ENCODE data around the gene NLRP3.
"Not testable (repeated sequence)": the region's sequence is repeated elsewhere in the genome, so short reads cannot be mapped to it uniquely, and the experiment has no call there.

The NLRP3 gene

DNA sequence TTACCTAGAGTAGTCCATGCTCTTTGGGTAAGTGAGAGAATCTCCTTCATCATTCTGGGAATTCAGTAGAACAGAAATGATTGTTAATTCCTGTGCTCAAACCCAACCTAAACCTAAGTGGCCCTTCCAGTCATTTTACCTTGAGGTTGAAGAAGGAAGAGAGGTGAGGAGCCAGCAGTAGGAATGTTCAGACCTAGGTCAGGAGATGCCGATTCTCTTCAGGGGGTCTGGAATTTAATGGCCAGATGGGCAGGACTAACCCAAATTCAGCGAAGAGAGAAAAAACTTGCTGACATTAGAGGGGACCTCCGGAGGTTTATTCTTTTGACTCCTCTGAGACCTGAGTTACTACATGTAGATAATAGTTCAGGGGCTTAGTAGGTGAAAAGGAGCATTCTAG lies 58.4 kb downstream of the NLRP3 start (continued):
- TF ChIP-seq, protein P1, sequence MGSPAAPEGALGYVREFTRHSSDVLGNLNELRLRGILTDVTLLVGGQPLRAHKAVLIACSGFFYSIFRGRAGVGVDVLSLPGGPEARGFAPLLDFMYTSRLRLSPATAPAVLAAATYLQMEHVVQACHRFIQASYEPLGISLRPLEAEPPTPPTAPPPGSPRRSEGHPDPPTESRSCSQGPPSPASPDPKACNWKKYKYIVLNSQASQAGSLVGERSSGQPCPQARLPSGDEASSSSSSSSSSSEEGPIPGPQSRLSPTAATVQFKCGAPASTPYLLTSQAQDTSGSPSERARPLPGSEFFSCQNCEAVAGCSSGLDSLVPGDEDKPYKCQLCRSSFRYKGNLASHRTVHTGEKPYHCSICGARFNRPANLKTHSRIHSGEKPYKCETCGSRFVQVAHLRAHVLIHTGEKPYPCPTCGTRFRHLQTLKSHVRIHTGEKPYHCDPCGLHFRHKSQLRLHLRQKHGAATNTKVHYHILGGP (tag by site-specific recombination; IDR thresholded peaks at IDR 0.05) = no peak
- TF ChIP-seq, protein P2, sequence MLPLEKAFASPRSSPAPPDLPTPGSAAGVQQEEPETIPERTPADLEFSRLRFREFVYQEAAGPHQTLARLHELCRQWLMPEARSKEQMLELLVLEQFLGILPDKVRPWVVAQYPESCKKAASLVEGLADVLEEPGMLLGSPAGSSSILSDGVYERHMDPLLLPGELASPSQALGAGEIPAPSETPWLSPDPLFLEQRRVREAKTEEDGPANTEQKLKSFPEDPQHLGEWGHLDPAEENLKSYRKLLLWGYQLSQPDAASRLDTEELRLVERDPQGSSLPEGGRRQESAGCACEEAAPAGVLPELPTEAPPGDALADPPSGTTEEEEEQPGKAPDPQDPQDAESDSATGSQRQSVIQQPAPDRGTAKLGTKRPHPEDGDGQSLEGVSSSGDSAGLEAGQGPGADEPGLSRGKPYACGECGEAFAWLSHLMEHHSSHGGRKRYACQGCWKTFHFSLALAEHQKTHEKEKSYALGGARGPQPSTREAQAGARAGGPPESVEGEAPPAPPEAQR (tag by site-specific recombination; IDR thresholded peaks at IDR 0.05) = no peak
- no peak for TF ChIP-seq ZNF664 (tag by site-specific recombination; IDR thresholded peaks at IDR 0.05)
- no peak for TF ChIP-seq ZFP41 (tag by site-specific recombination; IDR thresholded peaks at IDR 0.05; ENCODE audit: borderline replicate concordance)

DNA sequence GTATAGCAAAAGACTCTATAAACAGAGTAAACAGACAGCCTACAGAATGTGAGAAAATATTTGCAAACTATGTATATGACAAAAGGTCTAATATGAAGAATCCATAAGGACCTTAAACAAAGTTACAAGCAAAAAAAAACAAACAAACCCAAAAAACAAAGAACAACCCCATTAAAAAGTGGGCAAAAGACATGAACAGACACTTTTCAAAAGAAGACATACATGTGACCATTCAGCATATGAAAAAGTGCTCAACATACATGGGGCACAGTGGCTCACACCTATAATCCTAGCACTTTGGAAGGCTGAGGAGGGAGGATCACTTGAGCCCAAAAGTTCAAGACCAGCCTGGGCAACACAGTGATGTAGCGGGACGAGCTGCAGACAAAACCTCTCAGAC lies 59.8 kb downstream of the NLRP3 start:
- CTCF ChIA-PET = no interaction called here
- Histone ChIP-seq H3K36me3 (ENCODE audit: control insufficient read depth in 2 of 2, insufficient read depth in 1 of 2, low read length in 2 of 2) (no peaks in the 10 kb centered on the region), H3K4me1 (ENCODE audit: control insufficient read depth, insufficient read depth, low read length) (no peaks in the 10 kb centered on the region), H3K9me3 (ENCODE audit: control insufficient read depth, insufficient read depth, low read depth, low read length) (no peaks in the 10 kb centered on the region), H3K4me3 (ENCODE audit: low read depth, low read length) (no peak overlapping the region), H3K27ac (ENCODE audit: extremely low read depth, low read depth, low read length) (no peak overlapping the region)
- POLR2A ChIA-PET = no interaction called here
- TF ChIP-seq, protein P3, sequence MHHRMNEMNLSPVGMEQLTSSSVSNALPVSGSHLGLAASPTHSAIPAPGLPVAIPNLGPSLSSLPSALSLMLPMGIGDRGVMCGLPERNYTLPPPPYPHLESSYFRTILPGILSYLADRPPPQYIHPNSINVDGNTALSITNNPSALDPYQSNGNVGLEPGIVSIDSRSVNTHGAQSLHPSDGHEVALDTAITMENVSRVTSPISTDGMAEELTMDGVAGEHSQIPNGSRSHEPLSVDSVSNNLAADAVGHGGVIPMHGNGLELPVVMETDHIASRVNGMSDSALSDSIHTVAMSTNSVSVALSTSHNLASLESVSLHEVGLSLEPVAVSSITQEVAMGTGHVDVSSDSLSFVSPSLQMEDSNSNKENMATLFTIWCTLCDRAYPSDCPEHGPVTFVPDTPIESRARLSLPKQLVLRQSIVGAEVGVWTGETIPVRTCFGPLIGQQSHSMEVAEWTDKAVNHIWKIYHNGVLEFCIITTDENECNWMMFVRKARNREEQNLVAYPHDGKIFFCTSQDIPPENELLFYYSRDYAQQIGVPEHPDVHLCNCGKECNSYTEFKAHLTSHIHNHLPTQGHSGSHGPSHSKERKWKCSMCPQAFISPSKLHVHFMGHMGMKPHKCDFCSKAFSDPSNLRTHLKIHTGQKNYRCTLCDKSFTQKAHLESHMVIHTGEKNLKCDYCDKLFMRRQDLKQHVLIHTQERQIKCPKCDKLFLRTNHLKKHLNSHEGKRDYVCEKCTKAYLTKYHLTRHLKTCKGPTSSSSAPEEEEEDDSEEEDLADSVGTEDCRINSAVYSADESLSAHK (tag by site-specific recombination; IDR thresholded peaks at IDR 0.05) = no peak
- TF ChIP-seq OSR2 (tag by site-specific recombination; IDR thresholded peaks at IDR 0.05) = no peak
- TF ChIP-seq ZNF626 (tag by site-specific recombination; IDR thresholded peaks at IDR 0.05) = no peak
- no peak for TF ChIP-seq ZNF394 (tag by site-specific recombination; IDR thresholded peaks at IDR 0.05; ENCODE audit: borderline replicate concordance)
- TF ChIP-seq, protein P4, sequence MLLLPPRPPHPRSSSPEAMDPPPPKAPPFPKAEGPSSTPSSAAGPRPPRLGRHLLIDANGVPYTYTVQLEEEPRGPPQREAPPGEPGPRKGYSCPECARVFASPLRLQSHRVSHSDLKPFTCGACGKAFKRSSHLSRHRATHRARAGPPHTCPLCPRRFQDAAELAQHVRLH (tag by site-specific recombination; IDR thresholded peaks at IDR 0.05) = no peak
- no peak for TF ChIP-seq ZNF174 (tag by site-specific recombination; IDR thresholded peaks at IDR 0.05)
- no peak for TF ChIP-seq ZNF423 (tag by site-specific recombination; IDR thresholded peaks at IDR 0.05)
- no peak for TF ChIP-seq ZNF548 (tag by site-specific recombination; IDR thresholded peaks at IDR 0.05)
- no peak for TF ChIP-seq SCRT1 (tag by site-specific recombination; IDR thresholded peaks at IDR 0.05; ENCODE audit: borderline replicate concordance)
- TF ChIP-seq ZNF600 (tag by site-specific recombination; IDR thresholded peaks at IDR 0.05) = no peak
- TF ChIP-seq, protein P5, sequence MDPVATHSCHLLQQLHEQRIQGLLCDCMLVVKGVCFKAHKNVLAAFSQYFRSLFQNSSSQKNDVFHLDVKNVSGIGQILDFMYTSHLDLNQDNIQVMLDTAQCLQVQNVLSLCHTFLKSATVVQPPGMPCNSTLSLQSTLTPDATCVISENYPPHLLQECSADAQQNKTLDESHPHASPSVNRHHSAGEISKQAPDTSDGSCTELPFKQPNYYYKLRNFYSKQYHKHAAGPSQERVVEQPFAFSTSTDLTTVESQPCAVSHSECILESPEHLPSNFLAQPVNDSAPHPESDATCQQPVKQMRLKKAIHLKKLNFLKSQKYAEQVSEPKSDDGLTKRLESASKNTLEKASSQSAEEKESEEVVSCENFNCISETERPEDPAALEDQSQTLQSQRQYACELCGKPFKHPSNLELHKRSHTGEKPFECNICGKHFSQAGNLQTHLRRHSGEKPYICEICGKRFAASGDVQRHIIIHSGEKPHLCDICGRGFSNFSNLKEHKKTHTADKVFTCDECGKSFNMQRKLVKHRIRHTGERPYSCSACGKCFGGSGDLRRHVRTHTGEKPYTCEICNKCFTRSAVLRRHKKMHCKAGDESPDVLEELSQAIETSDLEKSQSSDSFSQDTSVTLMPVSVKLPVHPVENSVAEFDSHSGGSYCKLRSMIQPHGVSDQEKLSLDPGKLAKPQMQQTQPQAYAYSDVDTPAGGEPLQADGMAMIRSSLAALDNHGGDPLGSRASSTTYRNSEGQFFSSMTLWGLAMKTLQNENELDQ (tag by site-specific recombination; IDR thresholded peaks at IDR 0.05; ENCODE audit: low read depth) = no peak

DNA sequence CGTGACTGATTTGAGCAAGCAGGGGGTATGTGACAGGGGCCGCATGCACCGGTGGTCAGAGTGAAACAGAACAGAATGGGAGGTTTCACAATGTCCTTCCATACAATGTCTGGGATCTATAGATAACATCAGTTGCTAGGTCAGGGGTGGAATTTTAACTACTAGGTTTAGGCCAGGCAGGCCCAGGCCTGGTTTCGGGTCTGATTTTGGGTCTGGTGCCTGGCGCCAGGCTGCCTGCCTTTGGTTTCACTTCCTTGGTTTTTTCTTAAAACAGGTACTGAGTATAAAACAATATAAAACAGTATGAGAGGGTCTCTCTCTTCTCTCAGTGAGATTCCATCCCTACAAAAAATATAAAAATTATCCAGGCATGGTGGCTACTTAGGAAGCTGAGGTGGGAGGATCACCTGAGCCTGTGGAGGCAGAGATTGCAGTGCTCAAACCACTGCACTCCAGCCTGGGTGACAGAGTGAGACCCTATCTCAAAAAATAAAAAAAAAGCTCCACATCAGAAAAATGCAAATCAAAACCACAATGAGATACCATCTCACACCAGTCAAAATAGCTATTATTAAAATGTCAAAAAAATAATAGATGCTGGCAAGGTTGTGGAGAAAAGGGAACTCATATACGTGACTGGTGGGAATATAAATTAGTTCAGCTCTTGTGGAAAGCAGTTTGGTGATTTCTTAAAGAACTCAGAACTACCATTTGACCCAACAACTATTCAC lies 60.5 kb downstream of the NLRP3 start:
- H3K4me1 ChIP-seq (ENCODE audit: control insufficient read depth, insufficient read depth, low read length); CTCF ChIA-PET; H3K9me3 ChIP-seq (ENCODE audit: control insufficient read depth, insufficient read depth, low read depth, low read length); H3K4me3 ChIP-seq (ENCODE audit: low read depth, low read length); H3K36me3 ChIP-seq (ENCODE audit: control insufficient read depth in 2 of 2, insufficient read depth in 1 of 2, low read length in 2 of 2); POLR2A ChIA-PET; H3K27ac ChIP-seq (ENCODE audit: extremely low read depth, low read depth, low read length): not testable (repeated sequence)

Measured in HEK293 (cell line).